Measurements from ENCODE around the gene CDC42EP1. TPM values are rescaled to one million over a fixed set of nuclear protein-coding genes. Genes with fewer than 3 reads are reported as not detected.
A peak's percentile ranks its signal among the peaks of the same experiment; 100 is the strongest.

CDC42EP1 gene
- total RNA-seq, 1 donor from 2014 or later = 5.8 TPM

DNA sequence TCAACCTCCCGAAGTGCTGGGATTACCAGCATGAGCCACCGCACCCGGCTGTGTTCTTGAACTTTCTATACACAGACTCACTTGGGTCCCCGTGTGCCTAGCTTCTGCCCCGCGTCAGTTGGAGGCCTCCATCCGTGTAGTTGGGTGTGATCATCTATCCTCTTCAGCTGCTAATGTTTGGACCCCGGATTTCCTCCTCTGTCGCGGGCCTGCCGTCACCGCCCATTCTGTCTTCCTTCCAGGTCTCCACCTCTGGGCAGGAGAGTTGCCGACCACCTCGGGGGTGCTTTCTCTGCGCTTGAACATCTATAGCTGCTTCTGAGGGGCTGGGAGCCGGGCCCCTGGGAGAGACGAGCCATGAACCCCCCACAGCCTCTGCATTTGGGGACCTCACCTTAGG, 5.5 kb downstream of the CDC42EP1 start:
- no peak for FAIRE-seq
- TF ChIP-seq, protein P1, sequence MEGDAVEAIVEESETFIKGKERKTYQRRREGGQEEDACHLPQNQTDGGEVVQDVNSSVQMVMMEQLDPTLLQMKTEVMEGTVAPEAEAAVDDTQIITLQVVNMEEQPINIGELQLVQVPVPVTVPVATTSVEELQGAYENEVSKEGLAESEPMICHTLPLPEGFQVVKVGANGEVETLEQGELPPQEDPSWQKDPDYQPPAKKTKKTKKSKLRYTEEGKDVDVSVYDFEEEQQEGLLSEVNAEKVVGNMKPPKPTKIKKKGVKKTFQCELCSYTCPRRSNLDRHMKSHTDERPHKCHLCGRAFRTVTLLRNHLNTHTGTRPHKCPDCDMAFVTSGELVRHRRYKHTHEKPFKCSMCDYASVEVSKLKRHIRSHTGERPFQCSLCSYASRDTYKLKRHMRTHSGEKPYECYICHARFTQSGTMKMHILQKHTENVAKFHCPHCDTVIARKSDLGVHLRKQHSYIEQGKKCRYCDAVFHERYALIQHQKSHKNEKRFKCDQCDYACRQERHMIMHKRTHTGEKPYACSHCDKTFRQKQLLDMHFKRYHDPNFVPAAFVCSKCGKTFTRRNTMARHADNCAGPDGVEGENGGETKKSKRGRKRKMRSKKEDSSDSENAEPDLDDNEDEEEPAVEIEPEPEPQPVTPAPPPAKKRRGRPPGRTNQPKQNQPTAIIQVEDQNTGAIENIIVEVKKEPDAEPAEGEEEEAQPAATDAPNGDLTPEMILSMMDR (IDR thresholded peaks at IDR 0.05; ENCODE audit: insufficient read depth, low read length, severe bottlenecking) = no peak
- H3K27me3 ChIP-seq (ENCODE audit: control insufficient read depth, insufficient read depth, low read length) = no peaks in the 10 kb centered on the region
- H3K36me3 ChIP-seq (ENCODE audit: control insufficient read depth, insufficient read depth, low read length) = peaks cover 20% of the 10 kb centered on the region
- DNase-seq (ENCODE audit: low read depth) = no peak
- H3K4me3 ChIP-seq (ENCODE audit: low read depth, low read length) = no peak overlapping the region

- FAIRE-seq = no peak
- peaks cover 20% of the 10 kb centered on the region for H3K36me3 ChIP-seq (ENCODE audit: control insufficient read depth, insufficient read depth, low read length)
These were observed 6.1 kb downstream of the CDC42EP1 start for GRCh38 chr22:37566329-37566837.

GRCh38 chr22:37566903-37567798, 6.9 kb downstream of the CDC42EP1 start:
- Histone ChIP-seq H3K4me3 (ENCODE audit: low read depth, low read length) (no peak overlapping the region), H3K27me3 (ENCODE audit: control insufficient read depth, insufficient read depth, low read length) (no peaks in the 10 kb centered on the region), H3K36me3 (ENCODE audit: control insufficient read depth, insufficient read depth, low read length) (peaks cover 19% of the 10 kb centered on the region)
- DNase-seq (ENCODE audit: low read depth) = peak; percentile 76
- TF ChIP-seq, protein P1 (IDR thresholded peaks at IDR 0.05; ENCODE audit: insufficient read depth, low read length, severe bottlenecking) = peak; percentile 99
- FAIRE-seq = peak; percentile 93

More at GRCh38 chr22:37566329-37566837, 6.1 kb downstream of the CDC42EP1 start:
- Histone ChIP-seq H3K4me3 (ENCODE audit: low read depth, low read length) (no peak overlapping the region), H3K27me3 (ENCODE audit: control insufficient read depth, insufficient read depth, low read length) (no peaks in the 10 kb centered on the region)
- no peak for DNase-seq (ENCODE audit: low read depth)
- TF ChIP-seq, protein P1 (IDR thresholded peaks at IDR 0.05; ENCODE audit: insufficient read depth, low read length, severe bottlenecking) = no peak

GRCh38 chr22:37568012-37568411, 7.7 kb downstream of the CDC42EP1 start:
- FAIRE-seq (no peak), DNase-seq (ENCODE audit: low read depth) (no peak)
- H3K4me3 ChIP-seq (ENCODE audit: low read depth, low read length) = no peak overlapping the region
- peaks cover 19% of the 10 kb centered on the region for H3K36me3 ChIP-seq (ENCODE audit: control insufficient read depth, insufficient read depth, low read length)
- no peaks in the 10 kb centered on the region for H3K27me3 ChIP-seq (ENCODE audit: control insufficient read depth, insufficient read depth, low read length)
- TF ChIP-seq, protein P1 (IDR thresholded peaks at IDR 0.05; ENCODE audit: insufficient read depth, low read length, severe bottlenecking) = no peak

DNA sequence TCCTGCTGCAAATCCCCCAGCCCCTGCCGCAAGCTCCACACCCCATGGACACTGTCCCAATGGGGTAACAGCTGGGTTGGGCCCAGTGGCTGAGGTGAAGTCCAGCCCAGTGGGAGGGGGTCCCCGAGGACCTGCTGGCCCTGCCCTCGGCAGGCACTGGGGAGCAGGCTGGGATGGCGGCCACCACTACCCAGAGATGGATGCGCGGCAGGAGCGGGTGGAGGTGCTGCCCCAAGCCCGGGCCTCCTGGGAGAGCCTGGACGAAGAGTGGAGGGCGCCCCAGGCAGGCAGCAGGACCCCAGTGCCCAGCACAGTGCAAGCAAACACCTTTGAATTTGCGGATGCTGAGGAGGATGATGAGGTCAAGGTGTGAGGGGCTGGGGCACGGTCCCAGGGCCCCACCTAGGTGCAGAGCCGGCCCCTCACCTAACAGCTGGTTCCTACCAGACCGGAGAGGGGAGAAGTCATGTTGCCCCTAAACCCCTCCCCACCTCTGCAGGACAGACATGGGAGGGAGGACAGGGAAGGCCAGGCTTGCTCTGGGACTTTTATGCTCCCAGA, 8.2 kb downstream of the CDC42EP1 start:
- TF ChIP-seq, protein P1 (IDR thresholded peaks at IDR 0.05; ENCODE audit: insufficient read depth, low read length, severe bottlenecking) = no peak
- Histone ChIP-seq H3K27me3 (ENCODE audit: control insufficient read depth, insufficient read depth, low read length) (no peaks in the 10 kb centered on the region), H3K36me3 (ENCODE audit: control insufficient read depth, insufficient read depth, low read length) (peaks cover 19% of the 10 kb centered on the region), H3K4me3 (ENCODE audit: low read depth, low read length) (no peak overlapping the region)
- FAIRE-seq = no peak
- DNase-seq (ENCODE audit: low read depth) = no peak

Measured in bronchial epithelial cell (primary cell).